HEK293 (cell line): ENCODE results near the gene CPNE5.

ENCODE experiments used
- CTCF ChIA-PET: fragments of 350-600 bp; formaldehyde crosslinking; extraction: SDS; loops from one replicate; lab custom pipeline; 2021; ENCODE audit warnings: antibody characterized with exemption; lab: Yijun Ruan, JAX
- POLR2A ChIA-PET: fragments of 300-600 bp; formaldehyde crosslinking; extraction: SDS; loops from one replicate; lab custom pipeline; 2020; ENCODE audit warnings: antibody characterized with exemption, inconsistent platforms; lab: Yijun Ruan, JAX
- H3K27ac ChIP-seq: fragments of 200-500 bp; sonication (Bioruptor generic); 2 replicates; pipeline ENCODE4 v1.5.1; 2014; ENCODE audit warnings: low read depth, low read length, control low read depth, inconsistent platforms; ENCODE audit errors: extremely low read depth
- H3K36me3 ChIP-seq, 2 experiments: fragments of 200-500 bp in 1 of 2; sonication (Bioruptor generic) in 1 of 2; 1 replicate in 1 of 2; 2 replicates in 1 of 2; pipeline ENCODE4 v1.5.1; 2014 to 2017; ENCODE audit warnings: inconsistent platforms in 2 of 2, low read length in 2 of 2; ENCODE audit not compliant: control insufficient read depth in 2 of 2, insufficient read depth in 1 of 2
- H3K4me1 ChIP-seq: fragments of 200-500 bp; sonication (Bioruptor generic); 2 replicates; pipeline ENCODE4 v1.5.1; 2014; ENCODE audit warnings: mild to moderate bottlenecking, low read length, inconsistent platforms; ENCODE audit not compliant: control insufficient read depth, insufficient read depth
- H3K4me3 ChIP-seq: 2 replicates; pipeline ENCODE4 v1.5.1; 2011; ENCODE audit warnings: low read depth, mild to moderate bottlenecking, control low read depth, low read length, moderate library complexity
- H3K9me3 ChIP-seq: fragments of 200-500 bp; sonication (Bioruptor generic); 2 replicates; pipeline ENCODE4 v1.5.1; 2014; ENCODE audit warnings: low read depth, low read length, inconsistent platforms; ENCODE audit not compliant: control insufficient read depth, insufficient read depth
- GLIS1 ChIP-seq: fragments of 450-650 bp; formaldehyde crosslinking; IDR thresholded peaks from 2 replicates; pipeline ENCODE4 v1.5.1; 2016; ENCODE audit warnings: missing biosample characterization, missing genetic modification characterization
- KLF10 ChIP-seq: fragments of 450-650 bp; IDR thresholded peaks from 2 replicates; pipeline ENCODE4 v1.5.1; 2018; ENCODE audit warnings: missing biosample characterization, mild to moderate bottlenecking, missing genetic modification characterization
- KLF16 ChIP-seq: fragments of 450-650 bp; formaldehyde crosslinking; IDR thresholded peaks from 2 replicates; pipeline ENCODE4 v1.5.1; 2017; ENCODE audit warnings: missing biosample characterization, missing genetic modification characterization
- RBAK ChIP-seq: fragments of 450-650 bp; formaldehyde crosslinking; IDR thresholded peaks from 2 replicates; pipeline ENCODE4 v1.5.1; 2016; ENCODE audit warnings: missing biosample characterization, missing genetic modification characterization
- REPIN1 ChIP-seq: fragments of 450-650 bp; formaldehyde crosslinking; IDR thresholded peaks from 2 replicates; pipeline ENCODE4 v1.5.1; 2017; ENCODE audit warnings: missing biosample characterization, missing genetic modification characterization, low read depth
- ZBTB6 ChIP-seq: fragments of 450-650 bp; formaldehyde crosslinking; IDR thresholded peaks from 2 replicates; pipeline ENCODE4 v1.5.1; 2017; ENCODE audit warnings: missing biosample characterization, missing genetic modification characterization
- ZFP3 ChIP-seq: fragments of 450-650 bp; formaldehyde crosslinking; IDR thresholded peaks from 2 replicates; pipeline ENCODE4 v1.5.1; 2016; ENCODE audit warnings: low read depth, missing biosample characterization, missing genetic modification characterization
- ZNF266 ChIP-seq: fragments of 450-650 bp; formaldehyde crosslinking; IDR thresholded peaks from 2 replicates; pipeline ENCODE4 v1.5.1; 2016; ENCODE audit warnings: missing biosample characterization, missing genetic modification characterization, low read depth
- ZNF292 ChIP-seq: fragments of 450-650 bp; formaldehyde crosslinking; IDR thresholded peaks from 2 replicates; pipeline ENCODE4 v1.5.1; 2016; ENCODE audit warnings: low read depth, missing biosample characterization, missing genetic modification characterization, borderline replicate concordance
- ZNF324 ChIP-seq: fragments of 450-650 bp; formaldehyde crosslinking; IDR thresholded peaks from 2 replicates; pipeline ENCODE4 v1.5.1; 2016; ENCODE audit warnings: missing biosample characterization, missing genetic modification characterization
- ZNF530 ChIP-seq: fragments of 450-650 bp; formaldehyde crosslinking; IDR thresholded peaks from 2 replicates; pipeline ENCODE4 v1.5.1; 2016; ENCODE audit warnings: low read depth, missing biosample characterization, missing genetic modification characterization
- ZNF600 ChIP-seq: fragments of 450-650 bp; formaldehyde crosslinking; IDR thresholded peaks from 2 replicates; pipeline ENCODE4 v1.5.1; 2016; ENCODE audit warnings: missing biosample characterization, missing genetic modification characterization
- ZNF623 ChIP-seq: fragments of 450-650 bp; formaldehyde crosslinking; IDR thresholded peaks from 2 replicates; pipeline ENCODE4 v1.5.1; 2016; ENCODE audit warnings: missing biosample characterization, missing genetic modification characterization
- ZNF701 ChIP-seq: fragments of 450-650 bp; formaldehyde crosslinking; IDR thresholded peaks from 2 replicates; pipeline ENCODE4 v1.5.1; 2016; ENCODE audit warnings: missing biosample characterization, missing genetic modification characterization
- TF ChIP-seq, protein P1 (sequence below): fragments of 450-650 bp; formaldehyde crosslinking; IDR thresholded peaks from 2 replicates; pipeline ENCODE4 v1.5.1; 2016; ENCODE audit warnings: missing biosample characterization, missing genetic modification characterization
- TF ChIP-seq, protein P2 (sequence below): fragments of 450-650 bp; formaldehyde crosslinking; IDR thresholded peaks from 2 replicates; pipeline ENCODE4 v1.5.1; 2016; ENCODE audit warnings: missing biosample characterization, missing genetic modification characterization, borderline replicate concordance
- TF ChIP-seq, protein P3 (sequence below): fragments of 450-650 bp; formaldehyde crosslinking; IDR thresholded peaks from 2 replicates; pipeline ENCODE4 v1.5.1; 2016; ENCODE audit warnings: missing biosample characterization, missing genetic modification characterization
- TF ChIP-seq, protein P4 (sequence below): fragments of 450-650 bp; formaldehyde crosslinking; IDR thresholded peaks from 2 replicates; pipeline ENCODE4 v1.5.1; 2016; ENCODE audit warnings: missing biosample characterization, missing genetic modification characterization

CPNE5 gene

DNA sequence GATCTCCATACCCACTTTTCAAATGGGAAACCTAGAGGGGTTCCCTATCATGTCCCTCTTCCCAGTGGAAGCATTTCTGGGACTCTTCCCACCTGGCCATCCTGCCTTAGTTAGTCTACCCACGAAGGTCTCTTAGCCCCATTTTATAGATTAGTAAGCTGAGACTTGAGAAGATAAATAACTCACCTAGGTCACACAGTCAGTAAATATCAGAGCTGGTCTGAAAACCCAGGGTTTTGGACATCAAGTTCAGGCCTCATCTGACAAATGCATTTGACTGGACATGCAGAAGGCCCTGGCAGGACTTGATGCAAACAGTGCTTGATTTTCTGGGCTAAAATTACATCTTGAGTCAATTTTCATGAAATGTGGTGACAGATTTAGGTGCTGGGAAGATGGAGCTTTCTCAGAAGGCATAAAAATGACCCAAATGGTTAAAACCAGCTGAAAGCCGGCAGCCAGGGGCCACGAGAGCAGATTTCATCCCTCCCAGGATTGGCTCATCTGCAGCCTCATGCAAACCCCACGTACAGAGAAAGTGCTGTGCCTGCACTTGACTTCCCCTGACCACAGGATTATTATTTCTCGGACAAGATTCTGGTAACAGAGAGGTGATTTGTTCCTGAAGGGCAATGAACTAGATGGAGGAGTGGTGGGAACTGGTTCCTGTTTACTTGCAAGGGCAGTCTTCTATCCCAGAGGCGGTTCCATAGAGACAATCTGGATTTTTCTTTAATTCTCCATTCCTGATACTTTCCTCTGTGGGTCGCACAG, 23.1 kb downstream of the CPNE5 start:
- Histone ChIP-seq H3K4me3 (no peak overlapping the region), H3K4me1 (peaks cover 4% of the 10 kb centered on the region), H3K27ac (no peak overlapping the region), H3K9me3 (no peaks in the 10 kb centered on the region), H3K36me3 (no peaks in the 10 kb centered on the region)
- POLR2A ChIA-PET: no interaction called here
- CTCF ChIA-PET: interaction anchor here (1.1 to 1.3 kb wide), 3 partner anchors 33 to 50 kb away, joined by 3 to 9 read pairs (median 4); no protein-coding TSS in a partner anchor
- TF ChIP-seq ZNF266 (tag by site-specific recombination) (no peak), REPIN1 (tag by site-specific recombination) (no peak), ZNF600 (no peak), ZNF292 (tag by site-specific recombination) (no peak), ZNF623 (tag by site-specific recombination) (no peak), RBAK (tag by site-specific recombination) (no peak), ZNF324 (tag by site-specific recombination) (no peak), ZBTB6 (tag by site-specific recombination) (no peak), ZNF701 (tag by site-specific recombination) (no peak), KLF10 (tag by site-specific recombination) (no peak), KLF16 (tag by site-specific recombination) (no peak), ZNF530 (no peak), GLIS1 (tag by site-specific recombination) (no peak), ZFP3 (tag by site-specific recombination) (no peak)
- TF ChIP-seq, protein P1, sequence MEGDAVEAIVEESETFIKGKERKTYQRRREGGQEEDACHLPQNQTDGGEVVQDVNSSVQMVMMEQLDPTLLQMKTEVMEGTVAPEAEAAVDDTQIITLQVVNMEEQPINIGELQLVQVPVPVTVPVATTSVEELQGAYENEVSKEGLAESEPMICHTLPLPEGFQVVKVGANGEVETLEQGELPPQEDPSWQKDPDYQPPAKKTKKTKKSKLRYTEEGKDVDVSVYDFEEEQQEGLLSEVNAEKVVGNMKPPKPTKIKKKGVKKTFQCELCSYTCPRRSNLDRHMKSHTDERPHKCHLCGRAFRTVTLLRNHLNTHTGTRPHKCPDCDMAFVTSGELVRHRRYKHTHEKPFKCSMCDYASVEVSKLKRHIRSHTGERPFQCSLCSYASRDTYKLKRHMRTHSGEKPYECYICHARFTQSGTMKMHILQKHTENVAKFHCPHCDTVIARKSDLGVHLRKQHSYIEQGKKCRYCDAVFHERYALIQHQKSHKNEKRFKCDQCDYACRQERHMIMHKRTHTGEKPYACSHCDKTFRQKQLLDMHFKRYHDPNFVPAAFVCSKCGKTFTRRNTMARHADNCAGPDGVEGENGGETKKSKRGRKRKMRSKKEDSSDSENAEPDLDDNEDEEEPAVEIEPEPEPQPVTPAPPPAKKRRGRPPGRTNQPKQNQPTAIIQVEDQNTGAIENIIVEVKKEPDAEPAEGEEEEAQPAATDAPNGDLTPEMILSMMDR (tag by site-specific recombination): no peak
- TF ChIP-seq, protein P2, sequence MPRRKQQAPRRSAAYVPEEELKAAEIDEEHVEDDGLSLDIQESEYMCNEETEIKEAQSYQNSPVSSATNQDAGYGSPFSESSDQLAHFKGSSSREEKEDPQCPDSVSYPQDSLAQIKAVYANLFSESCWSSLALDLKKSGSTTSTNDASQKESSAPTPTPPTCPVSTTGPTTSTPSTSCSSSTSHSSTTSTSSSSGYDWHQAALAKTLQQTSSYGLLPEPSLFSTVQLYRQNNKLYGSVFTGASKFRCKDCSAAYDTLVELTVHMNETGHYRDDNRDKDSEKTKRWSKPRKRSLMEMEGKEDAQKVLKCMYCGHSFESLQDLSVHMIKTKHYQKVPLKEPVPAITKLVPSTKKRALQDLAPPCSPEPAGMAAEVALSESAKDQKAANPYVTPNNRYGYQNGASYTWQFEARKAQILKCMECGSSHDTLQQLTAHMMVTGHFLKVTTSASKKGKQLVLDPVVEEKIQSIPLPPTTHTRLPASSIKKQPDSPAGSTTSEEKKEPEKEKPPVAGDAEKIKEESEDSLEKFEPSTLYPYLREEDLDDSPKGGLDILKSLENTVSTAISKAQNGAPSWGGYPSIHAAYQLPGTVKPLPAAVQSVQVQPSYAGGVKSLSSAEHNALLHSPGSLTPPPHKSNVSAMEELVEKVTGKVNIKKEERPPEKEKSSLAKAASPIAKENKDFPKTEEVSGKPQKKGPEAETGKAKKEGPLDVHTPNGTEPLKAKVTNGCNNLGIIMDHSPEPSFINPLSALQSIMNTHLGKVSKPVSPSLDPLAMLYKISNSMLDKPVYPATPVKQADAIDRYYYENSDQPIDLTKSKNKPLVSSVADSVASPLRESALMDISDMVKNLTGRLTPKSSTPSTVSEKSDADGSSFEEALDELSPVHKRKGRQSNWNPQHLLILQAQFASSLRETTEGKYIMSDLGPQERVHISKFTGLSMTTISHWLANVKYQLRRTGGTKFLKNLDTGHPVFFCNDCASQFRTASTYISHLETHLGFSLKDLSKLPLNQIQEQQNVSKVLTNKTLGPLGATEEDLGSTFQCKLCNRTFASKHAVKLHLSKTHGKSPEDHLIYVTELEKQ (tag by site-specific recombination): no peak
- TF ChIP-seq, protein P3, sequence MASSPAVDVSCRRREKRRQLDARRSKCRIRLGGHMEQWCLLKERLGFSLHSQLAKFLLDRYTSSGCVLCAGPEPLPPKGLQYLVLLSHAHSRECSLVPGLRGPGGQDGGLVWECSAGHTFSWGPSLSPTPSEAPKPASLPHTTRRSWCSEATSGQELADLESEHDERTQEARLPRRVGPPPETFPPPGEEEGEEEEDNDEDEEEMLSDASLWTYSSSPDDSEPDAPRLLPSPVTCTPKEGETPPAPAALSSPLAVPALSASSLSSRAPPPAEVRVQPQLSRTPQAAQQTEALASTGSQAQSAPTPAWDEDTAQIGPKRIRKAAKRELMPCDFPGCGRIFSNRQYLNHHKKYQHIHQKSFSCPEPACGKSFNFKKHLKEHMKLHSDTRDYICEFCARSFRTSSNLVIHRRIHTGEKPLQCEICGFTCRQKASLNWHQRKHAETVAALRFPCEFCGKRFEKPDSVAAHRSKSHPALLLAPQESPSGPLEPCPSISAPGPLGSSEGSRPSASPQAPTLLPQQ: no peak
- TF ChIP-seq, protein P4, sequence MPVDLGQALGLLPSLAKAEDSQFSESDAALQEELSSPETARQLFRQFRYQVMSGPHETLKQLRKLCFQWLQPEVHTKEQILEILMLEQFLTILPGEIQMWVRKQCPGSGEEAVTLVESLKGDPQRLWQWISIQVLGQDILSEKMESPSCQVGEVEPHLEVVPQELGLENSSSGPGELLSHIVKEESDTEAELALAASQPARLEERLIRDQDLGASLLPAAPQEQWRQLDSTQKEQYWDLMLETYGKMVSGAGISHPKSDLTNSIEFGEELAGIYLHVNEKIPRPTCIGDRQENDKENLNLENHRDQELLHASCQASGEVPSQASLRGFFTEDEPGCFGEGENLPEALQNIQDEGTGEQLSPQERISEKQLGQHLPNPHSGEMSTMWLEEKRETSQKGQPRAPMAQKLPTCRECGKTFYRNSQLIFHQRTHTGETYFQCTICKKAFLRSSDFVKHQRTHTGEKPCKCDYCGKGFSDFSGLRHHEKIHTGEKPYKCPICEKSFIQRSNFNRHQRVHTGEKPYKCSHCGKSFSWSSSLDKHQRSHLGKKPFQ (tag by site-specific recombination): no peak
